Fibroblast of lung (primary cell): ENCODE results near the gene SCYGR4.

Experiments
- EZH2 ChIP-seq: IDR thresholded peaks from 2 replicates; pipeline ENCODE4 v1.5.1; 2012; ENCODE audit warnings: low read length, control low read depth, mild to moderate bottlenecking; ENCODE audit errors: missing control alignments
- TF ChIP-seq, protein P1 (sequence below), 2 donors: IDR thresholded peaks in 1 of 2; conservative IDR thresholded peaks in 1 of 2; 1 replicate in 1 of 2; 2 replicates in 1 of 2; pipeline ENCODE4 v1.5.1; 2011 to 2012; ENCODE audit warnings: low read length in 2 of 2, control low read depth in 1 of 2, inconsistent platforms in 1 of 2, low read depth in 1 of 2, mild to moderate bottlenecking in 1 of 2

DNA sequence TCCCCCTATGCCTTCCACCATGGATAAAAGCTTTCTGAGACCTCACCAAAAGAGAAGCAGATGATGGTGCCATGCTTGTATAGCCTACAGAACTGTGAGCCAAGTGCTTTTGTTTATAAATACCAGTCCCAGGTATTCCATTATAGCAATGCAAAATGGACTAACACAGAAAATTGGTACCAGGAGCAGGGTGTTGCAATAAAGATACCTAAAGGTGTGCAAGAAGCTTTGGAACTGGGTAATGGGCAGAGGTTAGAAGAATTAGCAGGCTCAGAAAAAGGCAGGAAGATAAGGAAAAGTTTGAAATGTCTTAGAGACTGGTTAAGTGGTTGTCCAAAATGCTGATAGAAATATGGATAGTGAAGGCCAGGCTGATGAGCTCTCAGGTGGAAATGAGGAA lies 34.9 kb upstream of the SCYGR4 start:
- TF ChIP-seq, protein P1, sequence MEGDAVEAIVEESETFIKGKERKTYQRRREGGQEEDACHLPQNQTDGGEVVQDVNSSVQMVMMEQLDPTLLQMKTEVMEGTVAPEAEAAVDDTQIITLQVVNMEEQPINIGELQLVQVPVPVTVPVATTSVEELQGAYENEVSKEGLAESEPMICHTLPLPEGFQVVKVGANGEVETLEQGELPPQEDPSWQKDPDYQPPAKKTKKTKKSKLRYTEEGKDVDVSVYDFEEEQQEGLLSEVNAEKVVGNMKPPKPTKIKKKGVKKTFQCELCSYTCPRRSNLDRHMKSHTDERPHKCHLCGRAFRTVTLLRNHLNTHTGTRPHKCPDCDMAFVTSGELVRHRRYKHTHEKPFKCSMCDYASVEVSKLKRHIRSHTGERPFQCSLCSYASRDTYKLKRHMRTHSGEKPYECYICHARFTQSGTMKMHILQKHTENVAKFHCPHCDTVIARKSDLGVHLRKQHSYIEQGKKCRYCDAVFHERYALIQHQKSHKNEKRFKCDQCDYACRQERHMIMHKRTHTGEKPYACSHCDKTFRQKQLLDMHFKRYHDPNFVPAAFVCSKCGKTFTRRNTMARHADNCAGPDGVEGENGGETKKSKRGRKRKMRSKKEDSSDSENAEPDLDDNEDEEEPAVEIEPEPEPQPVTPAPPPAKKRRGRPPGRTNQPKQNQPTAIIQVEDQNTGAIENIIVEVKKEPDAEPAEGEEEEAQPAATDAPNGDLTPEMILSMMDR (conservative IDR thresholded peaks at IDR 0.05 in 1 of 2, IDR thresholded peaks at IDR 0.05 in 1 of 2; ENCODE audit: low read depth in 1 of 2, low read length in 2 of 2): no peak
- no peak for TF ChIP-seq EZH2
